ENCODE results near the gene NXNL1. TPM values are rescaled to one million over a fixed set of nuclear protein-coding genes. Genes with fewer than 3 reads are reported as not detected.

The NXNL1 gene
- total and polyA plus RNA-seq, 2 donors (not counting 3 experiments of a cell fraction or from before 2014, with no cell fraction given), result not detected

DNA sequence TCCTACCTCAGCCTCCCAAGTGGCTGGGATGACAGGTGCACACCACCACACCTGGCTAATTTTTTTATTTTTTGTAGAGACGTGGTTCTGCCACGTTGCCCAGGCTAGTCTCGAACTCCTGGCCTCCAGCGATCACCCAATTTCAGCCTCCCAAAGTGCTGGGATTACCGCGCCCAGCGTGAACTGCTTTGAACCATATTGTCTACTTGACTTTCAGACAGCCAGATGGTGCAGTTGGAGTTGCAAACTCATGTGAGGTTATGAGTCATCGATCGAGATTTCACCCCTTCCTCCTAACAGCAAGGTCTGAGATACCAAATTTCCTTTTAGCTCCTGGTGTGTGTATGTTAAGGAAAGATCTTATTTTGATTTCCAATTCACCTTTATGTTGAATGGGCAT is 12.3 kb upstream of the NXNL1 start:
- no peaks in the 10 kb centered on the region for H3K79me2 ChIP-seq (ENCODE audit: control insufficient read depth, insufficient read depth, low read length)
- intact Hi-C loops (cut with micrococcal nuclease), result no loop called here
- TF ChIP-seq MYC (IDR thresholded peaks at IDR 0.05; ENCODE audit: low read depth, low read length) (no peak), FOS (IDR thresholded peaks at IDR 0.05; ENCODE audit: borderline replicate concordance, insufficient read depth, low read length) (peak; percentile 62), POLR2AphosphoS5 (IDR thresholded peaks at IDR 0.05; ENCODE audit: insufficient read depth, low read depth, low read length) (no peak), JUN (IDR thresholded peaks at IDR 0.05; ENCODE audit: borderline replicate concordance, insufficient read depth, insufficient read length, low read depth) (peak; percentile 79), POLR2A (IDR thresholded peaks at IDR 0.05; ENCODE audit: low read depth, low read length) (no peak), EZH2 (IDR thresholded peaks at IDR 0.05; ENCODE audit: borderline replicate concordance, low read depth, low read length, severe bottlenecking) (no peak), GATA2 (IDR thresholded peaks at IDR 0.05; ENCODE audit: insufficient read depth, insufficient read length, low read depth, low read length) (no peak)
- TF ChIP-seq, protein P1, sequence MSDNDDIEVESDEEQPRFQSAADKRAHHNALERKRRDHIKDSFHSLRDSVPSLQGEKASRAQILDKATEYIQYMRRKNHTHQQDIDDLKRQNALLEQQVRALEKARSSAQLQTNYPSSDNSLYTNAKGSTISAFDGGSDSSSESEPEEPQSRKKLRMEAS (IDR thresholded peaks at IDR 0.05; ENCODE audit: insufficient read depth, insufficient read length), result no peak
- TF ChIP-seq, protein P2, sequence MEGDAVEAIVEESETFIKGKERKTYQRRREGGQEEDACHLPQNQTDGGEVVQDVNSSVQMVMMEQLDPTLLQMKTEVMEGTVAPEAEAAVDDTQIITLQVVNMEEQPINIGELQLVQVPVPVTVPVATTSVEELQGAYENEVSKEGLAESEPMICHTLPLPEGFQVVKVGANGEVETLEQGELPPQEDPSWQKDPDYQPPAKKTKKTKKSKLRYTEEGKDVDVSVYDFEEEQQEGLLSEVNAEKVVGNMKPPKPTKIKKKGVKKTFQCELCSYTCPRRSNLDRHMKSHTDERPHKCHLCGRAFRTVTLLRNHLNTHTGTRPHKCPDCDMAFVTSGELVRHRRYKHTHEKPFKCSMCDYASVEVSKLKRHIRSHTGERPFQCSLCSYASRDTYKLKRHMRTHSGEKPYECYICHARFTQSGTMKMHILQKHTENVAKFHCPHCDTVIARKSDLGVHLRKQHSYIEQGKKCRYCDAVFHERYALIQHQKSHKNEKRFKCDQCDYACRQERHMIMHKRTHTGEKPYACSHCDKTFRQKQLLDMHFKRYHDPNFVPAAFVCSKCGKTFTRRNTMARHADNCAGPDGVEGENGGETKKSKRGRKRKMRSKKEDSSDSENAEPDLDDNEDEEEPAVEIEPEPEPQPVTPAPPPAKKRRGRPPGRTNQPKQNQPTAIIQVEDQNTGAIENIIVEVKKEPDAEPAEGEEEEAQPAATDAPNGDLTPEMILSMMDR (IDR thresholded peaks at IDR 0.05; ENCODE audit: extremely low read depth in 1 of 2, insufficient read depth in 1 of 2, low read depth in 1 of 2, low read length in 2 of 2), result no peak
- ChIA-PET POLR2A (no interaction called here), CTCF (interaction anchor here (1.0 to 1.6 kb wide), 4 partner anchors 23 to 101 kb away, joined by 3 to 7 read pairs (median 4); partner anchors contain the start of gene PGLS)
- no peak overlapping the region for H3K4me3 ChIP-seq (replicated peaks in 1 of 3; ENCODE audit: insufficient read depth in 1 of 3, low read depth in 1 of 3, low read length in 3 of 3)
- BruUV-seq (replicated peaks), result TSS peak; percentile 12
- peaks cover 11% of the 10 kb centered on the region for H3K4me1 ChIP-seq (ENCODE audit: control insufficient read depth, extremely low read depth, insufficient read depth, low read length)
- dilution Hi-C loops (cut with MboI; ENCODE audit: extremely low pct_ligation_motif_present, low sequenced_read_pairs), result no loop called here
- no peak overlapping the region for H3K27ac ChIP-seq (ENCODE audit: insufficient read depth, low read depth, low read length)
- H3K9me1 ChIP-seq (replicated peaks; ENCODE audit: control insufficient read depth, extremely low read depth, insufficient read depth, low read length), result no peaks in the 10 kb centered on the region
- H3K4me2 ChIP-seq (ENCODE audit: insufficient read depth, low read length), result no peak overlapping the region
- no peaks in the 10 kb centered on the region for H3K27me3 ChIP-seq (ENCODE audit: control insufficient read depth in 2 of 2, insufficient read depth in 2 of 2, low read length in 2 of 2)
- no peaks in the 10 kb centered on the region for H4K20me1 ChIP-seq (replicated peaks; ENCODE audit: control insufficient read depth, extremely low read depth, insufficient read depth, low read length)
- DNase-seq (ENCODE audit: low read depth, low spot score) (peak; percentile 64), FAIRE-seq (peak; percentile 42)
- H3K9ac ChIP-seq (replicated peaks; ENCODE audit: extremely low read depth, insufficient read depth, low read length), result no peak overlapping the region
- H3K9me3 ChIP-seq (replicated peaks; ENCODE audit: control insufficient read depth, insufficient read depth, low read length), result no peaks in the 10 kb centered on the region
- H2AFZ ChIP-seq (ENCODE audit: low read depth, low read length), result no peak overlapping the region
- H3K36me3 ChIP-seq (ENCODE audit: control insufficient read depth in 2 of 2, extremely low read depth in 1 of 2, insufficient read depth in 2 of 2, low read length in 2 of 2), result no peaks in the 10 kb centered on the region
